HUES48 (cell line): ENCODE data around the gene AIFM1.
A peak's percentile ranks its signal among the peaks of the same experiment; 100 is the strongest.
"Not testable (repeated sequence)": the region's sequence is repeated elsewhere in the genome, so short reads cannot be mapped to it uniquely, and the experiment has no call there.

Experiments
- H3K27ac ChIP-seq: one replicate; pipeline ENCODE4 v1.7.0; 2013; ENCODE audit warnings: low read depth, low read length, inconsistent platforms
- H3K27me3 ChIP-seq: 2 replicates; pipeline ENCODE4 v1.6.1; 2013; ENCODE audit warnings: mild to moderate bottlenecking, low read length; ENCODE audit not compliant: control insufficient read depth, insufficient read depth
- H3K36me3 ChIP-seq: 2 replicates; pipeline ENCODE4 v1.6.1; 2013; ENCODE audit warnings: low read length; ENCODE audit not compliant: control insufficient read depth, insufficient read depth
- H3K4me1 ChIP-seq: 2 replicates; pipeline ENCODE4 v1.6.1; 2013; ENCODE audit warnings: mild to moderate bottlenecking, low read length; ENCODE audit not compliant: control insufficient read depth, insufficient read depth
- H3K4me3 ChIP-seq: 2 replicates; pipeline ENCODE4 v1.5.1; 2013; ENCODE audit warnings: mild to moderate bottlenecking, low read depth, low read length
- H3K9ac ChIP-seq: 2 replicates; pipeline ENCODE4 v1.6.1; 2013; ENCODE audit warnings: mild to moderate bottlenecking, low read depth, low read length, moderate library complexity
- H3K9me3 ChIP-seq: 2 replicates; pipeline ENCODE4 v1.6.1; 2013; ENCODE audit warnings: low read length; ENCODE audit not compliant: control insufficient read depth, insufficient read depth

The AIFM1 gene

DNA sequence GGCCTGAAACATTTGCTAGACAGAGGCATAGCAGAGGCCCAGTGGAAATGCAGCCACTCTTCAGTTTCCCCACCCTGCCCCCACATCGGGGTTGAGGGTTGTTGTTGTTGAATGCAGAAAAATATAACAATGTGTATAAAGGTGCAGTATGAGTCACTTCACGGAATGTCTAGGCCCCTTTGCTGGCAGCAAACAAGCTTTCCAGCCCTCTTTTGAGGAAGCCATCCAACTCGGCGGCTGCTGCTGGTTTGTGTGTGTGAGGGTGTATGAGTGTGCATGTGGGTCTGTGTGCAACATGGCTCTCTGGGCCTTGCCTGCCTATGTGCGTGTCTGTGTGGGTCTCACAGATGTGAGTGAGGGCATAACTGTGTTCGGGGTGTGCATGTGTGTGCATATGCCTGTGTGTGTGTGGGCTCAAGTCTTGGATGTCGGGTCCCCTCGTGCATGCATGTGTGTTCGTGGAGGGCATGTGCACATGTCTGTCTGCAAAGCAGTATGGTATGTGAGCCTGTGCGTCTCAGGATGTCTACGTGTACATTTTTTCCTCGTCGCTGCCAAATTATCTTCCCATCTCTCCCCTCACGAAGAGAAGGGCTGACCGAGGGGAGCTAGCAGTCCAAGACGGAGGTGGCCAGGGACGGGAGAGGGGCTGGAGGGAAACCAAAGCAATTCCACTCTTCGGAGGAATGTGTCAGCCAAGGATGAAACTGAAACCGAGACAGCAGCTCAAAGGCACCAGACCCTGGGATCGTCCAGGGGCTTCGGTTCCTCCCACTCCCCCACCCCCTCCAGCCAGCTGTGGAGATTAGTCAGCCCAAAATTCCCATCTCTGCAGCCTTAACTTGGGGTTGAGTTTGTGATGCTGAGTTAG, 47.0 kb downstream of the AIFM1 start:
- Histone ChIP-seq H3K27ac (no peak overlapping the region), H3K36me3 (no peaks in the 10 kb centered on the region), H3K9me3 (no peaks in the 10 kb centered on the region), H3K4me3 (no peak overlapping the region), H3K9ac (no peak overlapping the region), H3K4me1 (peaks cover 5% of the 10 kb centered on the region; the same call in 1 of the 2 replicates), H3K27me3 (peaks cover 45% of the 10 kb centered on the region)

DNA sequence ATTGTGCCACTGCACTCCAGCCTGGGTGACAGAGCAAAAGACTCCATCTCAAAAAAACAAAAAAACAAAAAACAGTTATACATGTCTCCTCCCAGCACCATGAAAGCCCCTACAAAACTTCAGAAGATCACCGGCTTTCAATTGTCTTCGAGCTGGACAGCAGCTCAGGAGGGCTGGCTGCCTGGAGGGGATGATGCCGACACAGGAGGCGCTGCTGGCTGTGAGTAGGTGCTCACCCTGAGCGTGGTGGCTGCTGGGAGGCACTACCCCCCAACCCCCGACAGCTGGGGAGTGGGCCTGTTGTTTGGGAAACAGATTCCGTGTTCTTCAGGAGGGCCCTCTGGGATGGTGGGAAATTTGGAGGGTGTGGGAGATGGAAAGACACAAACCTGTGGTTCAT, 48.5 kb downstream of the AIFM1 start:
- Histone ChIP-seq H3K4me1 (peaks cover 5% of the 10 kb centered on the region; the same call in 1 of the 2 replicates), H3K36me3 (no peaks in the 10 kb centered on the region), H3K27ac (no peak overlapping the region), H3K9ac (no peak overlapping the region), H3K27me3 (peaks cover 50% of the 10 kb centered on the region), H3K4me3 (no peak overlapping the region), H3K9me3 (no peaks in the 10 kb centered on the region)

DNA sequence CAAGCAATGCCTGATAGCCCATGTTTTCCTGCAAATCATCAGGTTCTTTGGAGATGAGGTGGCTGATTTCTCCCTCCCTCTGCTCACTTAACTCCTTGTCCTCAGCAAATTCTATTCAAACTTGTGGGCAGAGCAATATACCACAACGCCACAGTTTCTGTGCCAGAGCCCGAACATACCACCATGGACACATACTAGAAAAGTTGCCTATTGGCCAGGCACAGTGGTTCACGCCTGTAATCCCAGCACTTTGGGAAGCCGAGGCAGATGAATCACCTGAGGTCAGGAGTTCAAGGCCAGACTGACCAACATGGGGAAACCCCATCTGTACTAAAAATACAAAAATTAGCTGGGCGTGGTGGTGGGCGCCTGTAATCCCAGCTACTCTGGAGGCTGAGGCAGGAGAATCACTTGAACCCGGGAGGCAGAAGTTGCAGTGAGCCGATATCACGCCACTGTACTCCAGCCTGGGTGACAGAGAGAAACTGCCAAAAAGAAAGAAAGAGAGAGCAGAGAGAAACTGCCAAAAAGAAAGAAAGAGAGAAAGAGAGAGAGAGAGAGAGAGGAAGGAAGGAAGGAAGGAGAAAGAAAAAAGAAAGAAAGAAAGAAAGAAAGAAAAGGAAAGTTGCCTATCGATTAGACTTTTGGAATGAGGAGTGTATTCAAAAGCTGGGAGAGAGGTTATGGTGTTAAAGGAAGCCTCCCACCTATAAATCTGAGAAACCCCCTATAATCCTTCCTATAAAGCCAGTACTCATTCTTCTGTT, 50.3 kb downstream of the AIFM1 start:
- Histone ChIP-seq H3K4me1 (peaks cover 11% of the 10 kb centered on the region; the same call in 1 of the 2 replicates), H3K27me3 (peaks cover 53% of the 10 kb centered on the region)
- H3K9ac ChIP-seq, H3K4me3 ChIP-seq, H3K9me3 ChIP-seq, H3K27ac ChIP-seq, H3K36me3 ChIP-seq: not testable (repeated sequence)

DNA sequence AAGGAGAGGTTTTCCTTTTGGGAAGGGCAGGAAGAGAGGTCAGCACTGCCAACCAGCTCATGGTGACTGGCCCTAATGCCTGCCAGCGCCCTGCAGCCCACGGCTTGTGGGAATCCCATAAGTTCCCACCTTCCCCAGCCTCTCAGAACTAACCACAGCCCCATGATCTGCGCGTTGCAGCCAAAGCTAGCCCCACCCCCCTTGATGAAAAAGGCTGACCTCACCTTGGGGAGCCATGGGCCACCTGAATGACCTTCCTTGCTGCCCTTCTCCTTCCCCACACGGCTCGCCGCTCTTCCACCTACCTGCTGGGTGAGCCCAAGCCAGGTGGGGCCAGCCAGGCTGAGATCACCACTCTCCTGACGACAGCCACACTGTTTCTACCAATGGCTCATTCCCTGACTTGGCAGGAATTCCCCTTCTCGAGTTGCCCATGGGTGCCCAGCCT, 51.5 kb downstream of the AIFM1 start:
- no peak overlapping the region for H3K9ac ChIP-seq
- H3K27me3 ChIP-seq: peaks cover 54% of the 10 kb centered on the region
- no peak overlapping the region for H3K4me3 ChIP-seq
- H3K9me3 ChIP-seq: no peaks in the 10 kb centered on the region
- peaks cover 13% of the 10 kb centered on the region; the same call in 1 of the 2 replicates for H3K4me1 ChIP-seq
- H3K27ac ChIP-seq: no peak overlapping the region
- H3K36me3 ChIP-seq: no peaks in the 10 kb centered on the region

DNA sequence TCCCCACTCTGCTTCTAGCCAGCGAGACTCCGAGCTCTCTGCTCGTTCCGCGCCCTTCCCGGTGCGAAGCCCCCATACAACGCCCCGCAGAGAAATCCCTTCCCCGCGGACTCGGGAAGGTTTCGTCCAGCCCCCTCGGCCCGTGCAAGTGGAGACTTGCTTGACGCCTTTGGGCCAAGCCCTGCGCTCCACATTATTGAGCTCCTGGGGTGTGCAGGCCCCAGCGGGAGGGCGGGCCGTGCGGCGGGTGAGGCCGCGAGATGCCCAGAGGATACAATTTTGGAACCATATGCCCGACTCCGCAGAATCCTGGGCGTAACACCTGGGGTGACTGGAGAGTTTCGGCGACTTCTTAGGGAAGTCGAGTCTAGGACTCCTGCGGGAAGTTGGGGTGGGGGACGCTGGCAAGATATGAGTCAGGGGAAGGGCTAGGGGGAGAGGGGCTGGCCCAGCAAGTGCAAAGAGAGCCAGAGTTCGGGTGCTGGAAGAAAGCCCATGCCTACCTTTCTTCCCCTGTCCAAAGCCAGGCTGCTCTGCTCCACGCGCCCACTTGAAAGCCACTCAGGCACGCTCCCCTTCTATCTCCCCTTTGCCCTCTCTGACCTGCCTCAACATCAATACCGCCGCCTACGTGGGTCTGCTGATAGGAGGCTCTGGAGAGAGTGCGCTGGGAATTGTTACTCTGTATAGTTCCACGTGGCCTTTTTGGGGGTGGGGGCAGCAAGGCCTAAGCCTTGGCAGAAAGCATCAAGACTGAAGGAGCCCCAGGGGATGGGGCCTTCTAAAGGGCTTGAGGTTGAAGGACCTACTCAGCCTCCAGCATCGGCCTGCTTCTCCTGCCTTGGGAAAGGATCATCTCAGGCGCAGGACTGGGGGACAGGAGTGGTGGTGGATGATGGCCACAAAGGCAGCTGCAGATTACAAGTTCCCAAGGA, 54.2 kb downstream of the AIFM1 start:
- Histone ChIP-seq H3K27ac (no peak overlapping the region), H3K9ac (no peak overlapping the region), H3K4me3 (peak overlapping the region; percentile 59), H3K4me1 (peaks cover 18% of the 10 kb centered on the region; the same call in 1 of the 2 replicates), H3K27me3 (peaks cover 44% of the 10 kb centered on the region), H3K36me3 (no peaks in the 10 kb centered on the region), H3K9me3 (no peaks in the 10 kb centered on the region)

DNA sequence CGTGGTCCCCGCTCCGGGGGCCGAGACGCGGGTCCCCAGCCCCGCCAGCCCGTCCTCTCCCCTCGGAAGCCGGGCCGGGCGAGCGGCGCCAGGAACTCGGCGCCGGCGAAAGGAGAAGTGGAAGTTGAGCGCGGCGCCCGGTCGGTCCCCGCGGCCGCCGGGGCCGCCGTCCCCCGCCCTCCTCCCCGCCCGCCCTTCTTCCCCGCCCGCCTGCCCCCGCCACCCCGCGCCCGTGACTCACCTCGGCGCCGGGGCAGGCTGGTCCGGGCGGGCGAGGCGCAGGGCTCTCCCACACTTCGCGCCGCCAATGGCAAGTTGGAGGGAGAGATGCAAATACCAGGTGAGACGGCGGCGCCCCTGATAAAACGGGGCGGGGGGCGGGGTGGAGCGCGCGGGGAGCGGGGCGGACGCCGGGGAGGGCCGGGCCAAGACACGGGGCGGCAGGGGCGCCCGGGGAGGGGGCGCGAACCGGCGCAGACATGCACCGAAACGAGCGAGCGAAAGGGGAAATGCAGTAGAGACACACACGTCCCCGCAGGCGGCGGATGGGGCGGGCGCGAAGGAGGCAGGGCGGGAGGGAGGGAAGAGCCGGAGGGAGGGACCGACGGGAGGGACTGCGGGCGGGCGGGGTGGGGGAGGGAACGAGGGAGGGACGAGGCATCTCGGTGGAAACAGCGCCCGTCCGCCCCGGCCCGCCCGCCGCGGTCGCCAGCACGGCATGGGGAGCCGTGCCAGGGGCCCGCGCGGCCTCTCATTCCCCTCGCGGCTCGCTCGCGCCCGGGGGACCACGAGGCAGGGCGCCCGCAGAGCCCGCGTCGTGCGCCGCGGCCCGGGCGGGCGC, 55.0 kb downstream of the AIFM1 start, which contains the start of gene ELF4:
Gene ELF4, minus strand, starts transcription at position 119 of the 841 bp plus-strand sequence. CDS start 29,167 bp downstream, outside the sequence.
- Histone ChIP-seq H3K36me3 (no peaks in the 10 kb centered on the region), H3K9me3 (no peaks in the 10 kb centered on the region), H3K27me3 (peaks cover 44% of the 10 kb centered on the region), H3K4me3 (peak within 1 kb of the TSS; percentile 59), H3K9ac (no peak within 1 kb of the TSS), H3K27ac (no peak within 1 kb of the TSS), H3K4me1 (peaks cover 18% of the 10 kb centered on the region; the same call in 1 of the 2 replicates)

DNA sequence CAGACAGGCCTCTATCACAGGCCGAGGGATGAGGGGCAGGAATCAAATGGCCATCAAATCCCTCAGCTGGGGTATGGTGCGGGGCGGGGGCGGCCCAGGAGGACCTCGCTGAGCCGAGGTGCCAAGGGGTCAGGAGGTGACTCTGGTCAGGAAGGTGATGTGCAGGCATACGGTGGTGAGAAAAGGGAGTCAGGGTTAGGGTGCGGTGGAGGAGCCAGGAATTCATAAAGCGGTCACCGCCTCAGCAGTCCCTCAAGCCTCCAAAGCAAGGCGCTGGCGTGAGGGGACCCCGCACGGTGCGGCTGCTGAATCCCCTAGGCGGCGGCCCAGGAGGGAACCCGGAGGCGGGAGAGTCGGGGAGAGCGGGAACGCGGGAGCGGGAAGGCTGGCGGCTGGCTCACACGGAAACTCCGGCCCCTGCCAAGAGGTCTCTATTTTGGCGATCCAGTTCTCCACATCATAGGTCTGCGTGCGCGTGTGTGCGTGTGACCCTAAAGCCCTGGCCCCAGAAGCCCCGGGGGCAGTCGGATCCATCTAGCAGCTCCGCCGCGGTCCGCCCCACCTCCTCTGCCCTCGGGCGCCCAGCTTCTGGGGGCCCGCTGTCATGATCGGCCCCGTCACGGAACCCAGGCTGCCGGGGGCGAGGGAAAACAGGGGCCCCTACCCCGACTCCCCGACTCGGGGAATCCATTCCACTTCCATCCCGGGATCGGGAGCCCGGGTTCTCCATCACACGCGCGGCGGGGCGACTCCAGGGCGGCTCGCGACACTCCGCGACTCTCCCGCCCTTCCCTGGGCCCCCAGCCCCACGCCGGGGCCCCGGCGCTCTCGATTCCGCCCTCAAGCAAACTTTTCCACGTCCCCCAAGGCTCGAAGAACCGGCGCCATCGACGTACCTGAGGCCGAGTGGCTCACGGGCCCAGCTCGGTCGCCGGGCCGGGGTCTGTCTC, 55.9 kb downstream of the AIFM1 start:
- no peaks in the 10 kb centered on the region for H3K36me3 ChIP-seq
- no peaks in the 10 kb centered on the region for H3K9me3 ChIP-seq
- peaks cover 18% of the 10 kb centered on the region; the same call in 1 of the 2 replicates for H3K4me1 ChIP-seq
- peaks cover 44% of the 10 kb centered on the region for H3K27me3 ChIP-seq
- peak overlapping the region; percentile 54 for H3K4me3 ChIP-seq
- H3K9ac ChIP-seq: no peak overlapping the region
- H3K27ac ChIP-seq: no peak overlapping the region

DNA sequence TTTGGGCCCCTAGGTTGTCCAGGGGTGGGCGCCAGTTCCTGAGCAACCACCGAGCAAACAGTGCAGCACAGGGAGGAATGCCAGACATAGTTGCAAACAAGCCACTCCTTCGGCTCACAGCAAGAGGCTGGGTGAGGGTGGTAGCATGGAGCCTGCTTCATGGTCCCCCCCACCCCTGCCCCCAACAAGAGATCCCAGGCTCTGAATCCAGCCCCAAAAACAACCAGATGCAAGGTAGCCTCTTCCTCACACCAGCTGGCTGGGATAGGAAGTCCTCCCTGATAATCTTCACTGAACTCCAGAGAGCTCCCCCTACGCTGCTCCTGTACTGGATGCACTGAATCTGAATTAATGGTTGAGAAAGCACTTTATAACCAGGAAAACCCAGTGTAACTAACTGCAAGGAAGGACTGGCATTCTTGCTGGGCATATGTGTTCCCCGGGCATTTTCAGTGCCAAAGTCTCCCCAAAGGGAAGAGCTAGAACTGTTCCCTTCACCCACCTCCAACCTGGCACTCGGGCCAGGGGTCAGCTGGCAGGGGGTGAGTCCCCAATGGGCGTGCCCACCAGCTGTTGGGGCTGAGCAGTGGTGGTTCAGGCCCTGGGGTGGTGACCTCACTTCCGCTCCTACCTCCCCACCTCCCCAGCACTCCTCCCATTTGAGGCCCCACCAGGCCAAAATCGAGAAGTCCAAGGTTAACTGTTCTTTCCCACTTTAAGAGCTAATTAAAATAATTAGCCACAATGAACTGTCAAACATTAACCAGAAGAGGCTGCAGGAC, 56.8 kb downstream of the AIFM1 start:
- H3K36me3 ChIP-seq: no peaks in the 10 kb centered on the region
- no peak overlapping the region for H3K4me3 ChIP-seq
- no peaks in the 10 kb centered on the region for H3K9me3 ChIP-seq
- H3K4me1 ChIP-seq: peaks cover 25% of the 10 kb centered on the region
- no peak overlapping the region for H3K27ac ChIP-seq
- peaks cover 42% of the 10 kb centered on the region for H3K27me3 ChIP-seq
- no peak overlapping the region for H3K9ac ChIP-seq
